ENCODE data around the gene ATP8A2. TPM values are rescaled to one million over a fixed set of nuclear protein-coding genes. Genes with fewer than 3 reads are reported as not detected.

The ATP8A2 gene
- total and polyA plus RNA-seq, 2 of the 8 experiments (the other 6 are each of a cell fraction or from before 2014, with no cell fraction given): 2.4 to 8.3 TPM

- Histone ChIP-seq H3K23ac (ENCODE audit: insufficient read length) (no peak overlapping the region), H3K9ac (replicated peaks in 1 of 4; ENCODE audit: extremely low read depth in 1 of 4, low read depth in 3 of 4, low read length in 3 of 4) (no peak overlapping the region), H2BK12ac (ENCODE audit: low read depth, low read length) (no peak overlapping the region), H3K14ac (ENCODE audit: insufficient read length) (no peak overlapping the region), H3K79me1 (ENCODE audit: low read depth, low read length) (no peaks in the 10 kb centered on the region), H3K23me2 (ENCODE audit: low read depth, low read length) (no peaks in the 10 kb centered on the region), H3K9me3 (ENCODE audit: insufficient read depth in 2 of 2, low read depth in 1 of 2, low read length in 1 of 2) (no peaks in the 10 kb centered on the region), H2BK20ac (ENCODE audit: low read length) (no peak overlapping the region), H3K36me3 (ENCODE audit: control insufficient read depth in 2 of 4, insufficient read depth in 4 of 4, low read length in 3 of 4) (no peaks in the 10 kb centered on the region), H4K8ac (ENCODE audit: extremely low read depth, insufficient read depth, low read length) (no peak overlapping the region), H2BK120ac (replicated peaks; ENCODE audit: low read depth, low read length) (no peak overlapping the region), H3K4me2 (ENCODE audit: insufficient read depth in 1 of 2, low read depth in 2 of 2, low read length in 2 of 2) (no peak overlapping the region), H3K18ac (ENCODE audit: extremely low read depth, low read length) (no peak overlapping the region), H4K91ac (replicated peaks; ENCODE audit: insufficient read length, low read length) (no peak overlapping the region), H4K20me1 (replicated peaks in 1 of 2; ENCODE audit: control insufficient read depth in 1 of 2, insufficient read depth in 2 of 2, low read length in 2 of 2) (no peaks in the 10 kb centered on the region), H2AFZ (ENCODE audit: low read length) (no peak overlapping the region), H2BK5ac (ENCODE audit: low read depth, low read length) (no peak overlapping the region), H2BK15ac (ENCODE audit: low read length) (no peak overlapping the region), H3K79me2 (ENCODE audit: control insufficient read depth in 1 of 2, insufficient read depth in 2 of 2, low read length in 2 of 2) (no peaks in the 10 kb centered on the region), H2AK5ac (ENCODE audit: low read depth, low read length) (no peak overlapping the region), H3K56ac (replicated peaks; ENCODE audit: insufficient read length, low read depth, low read length) (no peak overlapping the region), H3K4me1 (replicated peaks in 1 of 4; ENCODE audit: control insufficient read depth in 3 of 4, insufficient read depth in 4 of 4, low read length in 3 of 4) (peaks cover 6 to 19% (median 14%) of the 10 kb centered on the region in 4 experiments), H3K27ac (ENCODE audit: low read depth, low read length) (no peak overlapping the region), H4K5ac (ENCODE audit: insufficient read length, low read depth, low read length) (no peak overlapping the region), H3K4ac (replicated peaks; ENCODE audit: insufficient read length, low read depth, low read length) (no peak overlapping the region), H3K27me3 (replicated peaks in 1 of 4; ENCODE audit: control insufficient read depth in 3 of 4, extremely low read depth in 1 of 4, insufficient read depth in 3 of 4, low read length in 3 of 4) (no peaks in the 10 kb centered on the region; a peak in 1 of 7 replicates), H3K4me3 (ENCODE audit: extremely low read depth in 1 of 4, insufficient read depth in 2 of 4, low read depth in 3 of 4, low read length in 4 of 4) (no peak overlapping the region)
- FAIRE-seq (no peak), DNase-seq (ENCODE audit: low read depth in 1 of 2, low spot score in 2 of 2) (no peak)
- TF ChIP-seq ATF2 (IDR thresholded peaks at IDR 0.05; ENCODE audit: low read length) (no peak), KDM5A (IDR thresholded peaks at IDR 0.05; ENCODE audit: low read length) (no peak)
- POLR2A ChIA-PET (ENCODE audit: partially characterized antibody): no interaction called here
- 82% methylated on average over 6 of the region's 6 CpGs; no CpG with 5 or more reads in 1 of the 2 experiments for whole genome bisulfite sequencing, 2 experiments (ENCODE audit: extremely low coverage in 1 of 2, insufficient coverage in 1 of 2, insufficient read length in 1 of 2, insufficient replicate concordance in 2 of 2, low coverage in 1 of 2, low lambda C conversion rate in 2 of 2, missing lambda C conversion rate in 1 of 2)
- CTCF ChIA-PET (ENCODE audit: partially characterized antibody): no interaction called here
Measured at GRCh38 chr13:25927363-25927762, 555.6 kb downstream of the ATP8A2 start.

Data from H1 (cell line).